ENCODE data around the gene UNC13A. TPM values are rescaled to one million over a fixed set of nuclear protein-coding genes. Genes with fewer than 3 reads are reported as not detected.

The UNC13A gene
- total RNA-seq, 1 experiment from 2014 or later = 0.28 TPM

DNA sequence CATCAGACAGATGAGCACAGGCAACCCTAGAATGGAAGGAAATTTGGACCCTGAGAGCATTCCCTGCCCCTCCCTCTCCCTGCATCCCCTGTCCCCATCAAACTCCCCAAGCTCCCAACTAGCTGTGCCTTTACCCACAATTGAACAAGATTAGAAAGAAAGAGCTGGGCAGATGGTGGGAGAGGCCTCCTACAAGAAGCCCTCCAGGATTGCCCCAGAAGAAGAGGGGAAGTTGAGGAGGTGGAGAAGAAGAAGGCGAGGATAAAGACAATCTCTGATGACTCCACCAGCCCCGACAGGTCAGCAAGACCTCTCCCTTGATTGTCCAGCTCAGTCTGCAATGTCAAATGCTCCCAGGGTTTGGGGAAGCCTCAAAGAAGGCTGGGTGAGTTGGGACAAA, 11.9 kb downstream of the UNC13A start:
- intact Hi-C loops (cut with micrococcal nuclease; ENCODE audit: unreplicated experiment) = no loop called here
- Mint-ChIP-seq H3K27me3 (ENCODE audit: unreplicated experiment) (peaks cover 67% of the 10 kb centered on the region), H3K27ac (ENCODE audit: unreplicated experiment) (no peak overlapping the region), H3K4me1 (ENCODE audit: low read depth, unreplicated experiment) (peaks cover 8% of the 10 kb centered on the region), H3K9me3 (ENCODE audit: low read depth, unreplicated experiment) (no peaks in the 10 kb centered on the region), H3K4me3 (ENCODE audit: low read depth, unreplicated experiment) (no peak overlapping the region), H3K36me3 (ENCODE audit: insufficient read depth, unreplicated experiment) (peaks cover 3% of the 10 kb centered on the region)
- TF ChIP-seq, protein P1, sequence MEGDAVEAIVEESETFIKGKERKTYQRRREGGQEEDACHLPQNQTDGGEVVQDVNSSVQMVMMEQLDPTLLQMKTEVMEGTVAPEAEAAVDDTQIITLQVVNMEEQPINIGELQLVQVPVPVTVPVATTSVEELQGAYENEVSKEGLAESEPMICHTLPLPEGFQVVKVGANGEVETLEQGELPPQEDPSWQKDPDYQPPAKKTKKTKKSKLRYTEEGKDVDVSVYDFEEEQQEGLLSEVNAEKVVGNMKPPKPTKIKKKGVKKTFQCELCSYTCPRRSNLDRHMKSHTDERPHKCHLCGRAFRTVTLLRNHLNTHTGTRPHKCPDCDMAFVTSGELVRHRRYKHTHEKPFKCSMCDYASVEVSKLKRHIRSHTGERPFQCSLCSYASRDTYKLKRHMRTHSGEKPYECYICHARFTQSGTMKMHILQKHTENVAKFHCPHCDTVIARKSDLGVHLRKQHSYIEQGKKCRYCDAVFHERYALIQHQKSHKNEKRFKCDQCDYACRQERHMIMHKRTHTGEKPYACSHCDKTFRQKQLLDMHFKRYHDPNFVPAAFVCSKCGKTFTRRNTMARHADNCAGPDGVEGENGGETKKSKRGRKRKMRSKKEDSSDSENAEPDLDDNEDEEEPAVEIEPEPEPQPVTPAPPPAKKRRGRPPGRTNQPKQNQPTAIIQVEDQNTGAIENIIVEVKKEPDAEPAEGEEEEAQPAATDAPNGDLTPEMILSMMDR (IDR thresholded peaks at IDR 0.05; ENCODE audit: unreplicated experiment) = no peak
- BruUV-seq (replicated peaks) = no TSS peak
- CTCF ChIA-PET = no interaction called here
- DNase-seq = no peak

DNA sequence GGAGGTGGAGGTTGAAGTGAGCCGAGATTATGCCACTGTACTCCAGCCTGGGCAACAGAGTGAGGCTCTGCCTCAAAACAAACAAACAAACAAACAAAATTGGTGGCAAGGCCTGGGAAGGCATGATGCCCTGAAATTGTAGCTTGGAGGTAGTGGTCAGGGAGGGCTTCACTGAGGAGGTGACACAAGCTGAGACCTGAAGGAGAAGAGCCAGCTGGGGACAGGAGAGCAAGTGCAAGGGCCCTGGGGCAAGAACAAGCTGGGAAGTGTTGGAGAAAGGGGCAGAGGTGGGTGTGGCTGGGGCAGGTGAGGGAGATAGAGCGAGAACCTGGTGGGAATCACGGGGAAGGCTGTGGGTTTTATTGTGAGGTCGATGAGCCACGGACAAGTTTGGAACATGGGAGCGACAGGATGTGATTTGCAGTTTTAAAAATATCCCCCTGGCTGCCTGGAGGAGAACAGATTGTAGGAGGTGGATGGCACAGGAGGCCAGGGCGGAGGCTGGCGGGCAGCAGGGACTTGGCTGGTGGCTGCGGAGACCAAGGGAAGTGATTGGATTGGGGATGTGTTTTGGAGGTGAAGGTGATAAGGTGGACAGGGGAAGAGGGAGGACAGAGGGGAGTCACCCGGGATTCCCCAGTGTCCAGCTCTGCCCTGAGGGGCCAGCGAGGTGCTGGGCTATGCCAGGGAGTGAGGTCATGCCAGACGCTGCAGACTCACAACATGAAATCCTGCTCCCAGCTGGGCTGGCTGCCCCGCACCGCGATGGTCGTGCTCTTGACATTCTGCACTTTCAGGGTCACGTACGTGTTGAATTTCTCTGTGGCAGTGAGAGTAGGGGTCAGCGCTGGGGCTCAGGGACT, 14.0 kb downstream of the UNC13A start:
- H3K9me3 Mint-ChIP-seq (ENCODE audit: low read depth, unreplicated experiment) = no peaks in the 10 kb centered on the region
- H3K27ac Mint-ChIP-seq (ENCODE audit: unreplicated experiment) = no peak overlapping the region
- no peak for DNase-seq
- no peak overlapping the region for H3K4me3 Mint-ChIP-seq (ENCODE audit: low read depth, unreplicated experiment)
- CTCF ChIA-PET = interaction anchor here (0.6 kb wide), 1 partner anchor 18 kb away, joined by 4 read pairs; no protein-coding TSS in a partner anchor
- no TSS peak for BruUV-seq (replicated peaks)
- intact Hi-C loops (cut with micrococcal nuclease; ENCODE audit: unreplicated experiment) = no loop called here
- TF ChIP-seq, protein P1 (IDR thresholded peaks at IDR 0.05; ENCODE audit: unreplicated experiment) = no peak
- H3K36me3 Mint-ChIP-seq (ENCODE audit: insufficient read depth, unreplicated experiment) = peaks cover 3% of the 10 kb centered on the region
- H3K27me3 Mint-ChIP-seq (ENCODE audit: unreplicated experiment) = peaks cover 62% of the 10 kb centered on the region
- no peaks in the 10 kb centered on the region for H3K4me1 Mint-ChIP-seq (ENCODE audit: low read depth, unreplicated experiment)

DNA sequence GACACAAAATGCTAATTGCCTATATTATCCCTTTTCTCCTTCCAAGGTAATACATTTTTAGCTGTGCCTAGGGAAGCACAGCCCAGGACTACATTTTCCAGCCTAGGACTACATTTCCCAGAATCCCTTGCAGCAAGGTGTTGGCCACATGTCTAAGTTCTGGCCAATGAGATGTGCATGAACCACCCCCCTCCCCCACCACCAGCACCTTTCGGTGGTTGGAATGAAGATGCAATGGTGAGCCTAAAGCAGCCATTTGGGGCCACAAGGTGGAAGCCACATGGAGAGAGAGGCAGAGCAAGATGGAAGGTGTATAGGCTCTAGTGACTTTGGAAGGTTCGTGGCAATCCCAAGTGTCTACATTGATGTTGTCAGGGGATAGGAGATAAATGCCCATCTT, 16.2 kb downstream of the UNC13A start:
- peaks cover 50% of the 10 kb centered on the region for H3K27me3 Mint-ChIP-seq (ENCODE audit: unreplicated experiment)
- no peak overlapping the region for H3K27ac Mint-ChIP-seq (ENCODE audit: unreplicated experiment)
- H3K36me3 Mint-ChIP-seq (ENCODE audit: insufficient read depth, unreplicated experiment) = no peaks in the 10 kb centered on the region
- no peak overlapping the region for H3K4me3 Mint-ChIP-seq (ENCODE audit: low read depth, unreplicated experiment)
- H3K9me3 Mint-ChIP-seq (ENCODE audit: low read depth, unreplicated experiment) = no peaks in the 10 kb centered on the region
- TF ChIP-seq, protein P1 (IDR thresholded peaks at IDR 0.05; ENCODE audit: unreplicated experiment) = no peak
- peak; percentile 40 for DNase-seq
- BruUV-seq (replicated peaks) = no TSS peak
- no peaks in the 10 kb centered on the region for H3K4me1 Mint-ChIP-seq (ENCODE audit: low read depth, unreplicated experiment)
- intact Hi-C loops (cut with micrococcal nuclease; ENCODE audit: unreplicated experiment) = no loop called here
- CTCF ChIA-PET = no interaction called here

DNA sequence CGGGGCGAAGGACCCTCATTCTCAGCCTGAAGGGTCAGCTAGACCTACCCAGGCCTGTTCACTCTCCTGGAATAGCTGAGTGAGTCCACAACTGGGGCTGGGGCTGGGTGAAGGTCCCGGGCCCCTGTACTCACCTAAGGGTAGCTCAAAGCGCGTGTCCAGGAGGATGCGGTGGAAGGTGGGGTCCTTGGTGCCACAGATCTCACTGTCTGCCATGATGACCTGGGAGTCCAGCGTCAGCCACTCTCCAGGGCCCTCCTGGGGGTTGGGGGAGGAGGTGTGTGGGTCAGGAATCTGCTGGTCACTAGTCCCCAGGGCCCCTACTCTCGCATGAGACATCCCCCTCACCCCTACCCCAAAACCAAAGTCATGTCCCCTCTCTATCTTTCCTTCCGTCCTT, 18.7 kb downstream of the UNC13A start:
- no peak overlapping the region for H3K4me3 Mint-ChIP-seq (ENCODE audit: low read depth, unreplicated experiment)
- no TSS peak for BruUV-seq (replicated peaks)

More for the DNA sequence above, 18.7 kb downstream of the UNC13A start:
- Mint-ChIP-seq H3K27me3 (ENCODE audit: unreplicated experiment) (peaks cover 45% of the 10 kb centered on the region), H3K36me3 (ENCODE audit: insufficient read depth, unreplicated experiment) (no peaks in the 10 kb centered on the region), H3K9me3 (ENCODE audit: low read depth, unreplicated experiment) (peaks cover 7% of the 10 kb centered on the region), H3K27ac (ENCODE audit: unreplicated experiment) (no peak overlapping the region), H3K4me1 (ENCODE audit: low read depth, unreplicated experiment) (no peaks in the 10 kb centered on the region)
- no peak for DNase-seq
- TF ChIP-seq, protein P1 (IDR thresholded peaks at IDR 0.05; ENCODE audit: unreplicated experiment) = no peak
- intact Hi-C loops (cut with micrococcal nuclease; ENCODE audit: unreplicated experiment) = no loop called here
- CTCF ChIA-PET = interaction anchor here (0.6 kb wide), 3 partner anchors 34 to 158 kb away, joined by 3 to 5 read pairs (median 3); partner anchors contain the start of gene PGLS
